HUES48 (cell line): ENCODE results near the gene RALY.
"Not testable (repeated sequence)": the region's sequence is repeated elsewhere in the genome, so short reads cannot be mapped to it uniquely, and the experiment has no call there.

ENCODE experiments used
- H3K27ac ChIP-seq: one replicate; pipeline ENCODE4 v1.7.0; 2013; ENCODE audit warnings: low read depth, low read length, inconsistent platforms
- H3K27me3 ChIP-seq: 2 replicates; pipeline ENCODE4 v1.6.1; 2013; ENCODE audit warnings: mild to moderate bottlenecking, low read length; ENCODE audit not compliant: control insufficient read depth, insufficient read depth
- H3K36me3 ChIP-seq: 2 replicates; pipeline ENCODE4 v1.6.1; 2013; ENCODE audit warnings: low read length; ENCODE audit not compliant: control insufficient read depth, insufficient read depth
- H3K4me1 ChIP-seq: 2 replicates; pipeline ENCODE4 v1.6.1; 2013; ENCODE audit warnings: mild to moderate bottlenecking, low read length; ENCODE audit not compliant: control insufficient read depth, insufficient read depth
- H3K4me3 ChIP-seq: 2 replicates; pipeline ENCODE4 v1.5.1; 2013; ENCODE audit warnings: mild to moderate bottlenecking, low read depth, low read length
- H3K9ac ChIP-seq: 2 replicates; pipeline ENCODE4 v1.6.1; 2013; ENCODE audit warnings: mild to moderate bottlenecking, low read depth, low read length, moderate library complexity
- H3K9me3 ChIP-seq: 2 replicates; pipeline ENCODE4 v1.6.1; 2013; ENCODE audit warnings: low read length; ENCODE audit not compliant: control insufficient read depth, insufficient read depth

RALY gene

GRCh38 chr20:34124469-34125249, 130.9 kb downstream of the RALY start:
- no peaks in the 10 kb centered on the region for H3K36me3 ChIP-seq
- no peak overlapping the region for H3K9ac ChIP-seq
- no peaks in the 10 kb centered on the region for H3K9me3 ChIP-seq
- H3K27ac ChIP-seq = no peak overlapping the region
- no peaks in the 10 kb centered on the region for H3K4me1 ChIP-seq
- 0 out of 2 replicates have a peak, but pooled peaks cover 2% of the 10 kb centered on the region for H3K27me3 ChIP-seq
- no peak overlapping the region for H3K4me3 ChIP-seq

DNA sequence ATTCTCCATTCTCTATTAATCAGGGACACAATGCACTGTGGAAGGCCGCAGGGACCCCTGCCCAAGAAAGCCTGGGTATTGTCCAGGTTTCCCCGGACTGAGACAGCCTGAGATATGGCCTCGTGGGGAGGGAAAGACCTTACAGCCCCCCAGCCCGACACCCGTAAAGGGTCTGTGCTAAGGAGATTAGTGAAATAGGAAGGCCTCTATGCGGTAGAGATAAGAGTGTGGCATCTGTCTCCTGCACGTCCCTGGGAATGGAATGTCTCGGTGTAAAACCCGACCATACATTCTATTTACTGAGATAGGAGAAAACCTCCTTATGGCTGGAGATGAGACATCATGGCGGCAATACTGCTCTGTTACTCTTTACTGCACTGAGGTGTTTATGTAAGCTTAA, 134.1 kb downstream of the RALY start:
- Histone ChIP-seq H3K9me3 (no peaks in the 10 kb centered on the region; the same call in 1 of the 2 replicates), H3K27me3 (0 out of 2 replicates have a peak, but pooled peaks cover 2% of the 10 kb centered on the region), H3K27ac (no peak overlapping the region), H3K4me3 (no peak overlapping the region), H3K9ac (no peak overlapping the region), H3K36me3 (no peaks in the 10 kb centered on the region), H3K4me1 (no peaks in the 10 kb centered on the region)

DNA sequence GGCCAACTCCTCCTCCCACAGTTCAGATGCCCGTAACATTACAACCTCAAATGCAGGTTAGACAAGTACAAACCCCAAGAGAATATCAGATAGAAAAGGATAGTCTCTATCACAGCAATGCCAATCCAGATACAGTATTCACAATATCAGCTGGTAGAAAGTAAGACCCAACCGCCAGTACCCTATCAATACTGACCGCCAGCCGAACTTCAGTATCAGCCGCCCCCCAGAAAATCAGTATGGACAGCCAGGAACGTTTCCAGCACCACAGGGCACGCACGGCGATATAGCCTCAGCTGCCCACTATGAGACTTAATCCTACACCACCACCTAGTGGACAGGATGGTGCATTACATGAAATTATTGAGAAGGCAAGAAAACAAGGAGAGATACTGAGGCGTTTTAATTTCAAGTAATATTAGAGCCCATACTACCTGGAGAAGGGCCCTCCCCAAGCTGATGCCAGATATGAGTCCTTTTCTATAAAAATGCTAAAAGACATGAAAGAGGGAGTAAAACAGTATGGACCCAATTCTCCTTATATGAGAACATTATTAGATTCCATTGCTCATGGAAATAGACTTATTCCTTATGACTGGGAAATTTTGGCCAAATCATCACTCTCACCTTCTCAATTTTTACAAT, 135.9 kb downstream of the RALY start:
- H3K9me3 ChIP-seq = no peaks in the 10 kb centered on the region; the same call in 1 of the 2 replicates
- H3K27ac ChIP-seq = no peak overlapping the region
- H3K36me3 ChIP-seq = no peaks in the 10 kb centered on the region
- no peak overlapping the region for H3K4me3 ChIP-seq
- 0 out of 2 replicates have a peak, but pooled peaks cover 2% of the 10 kb centered on the region for H3K27me3 ChIP-seq
- H3K9ac ChIP-seq = no peak overlapping the region
- no peaks in the 10 kb centered on the region for H3K4me1 ChIP-seq

- Histone ChIP-seq H3K4me3 (no peak overlapping the region), H3K36me3 (no peaks in the 10 kb centered on the region), H3K9me3 (no peaks in the 10 kb centered on the region; the same call in 1 of the 2 replicates), H3K9ac (no peak overlapping the region), H3K27me3 (0 out of 2 replicates have a peak, but pooled peaks cover 2% of the 10 kb centered on the region), H3K27ac (no peak overlapping the region), H3K4me1 (no peaks in the 10 kb centered on the region)
These were observed 137.8 kb downstream of the RALY start for GRCh38 chr20:34131491-34131890.

DNA sequence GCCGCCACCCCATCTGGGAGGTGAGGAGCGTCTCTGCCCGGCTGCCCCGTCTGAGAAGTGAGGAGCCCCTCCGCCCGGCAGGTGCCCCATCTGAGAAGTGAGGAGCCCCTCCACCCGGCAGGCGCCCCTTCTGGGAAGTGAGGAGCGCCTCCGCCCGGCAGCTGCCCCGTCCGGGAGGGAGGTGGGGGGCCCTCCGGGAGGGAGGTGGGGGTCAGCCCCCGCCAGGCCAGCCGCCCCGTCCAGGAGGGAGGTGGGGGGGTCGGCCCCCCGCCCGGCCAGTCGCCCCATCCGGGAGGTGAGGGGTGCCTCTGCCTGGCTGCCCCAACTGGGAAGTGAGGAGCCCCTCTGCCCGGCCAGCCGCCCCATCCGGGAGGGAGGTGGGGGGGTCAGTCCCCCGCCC, 138.8 kb downstream of the RALY start:
- H3K9me3 ChIP-seq, H3K27me3 ChIP-seq, H3K4me3 ChIP-seq, H3K27ac ChIP-seq, H3K36me3 ChIP-seq, H3K4me1 ChIP-seq, H3K9ac ChIP-seq: not testable (repeated sequence)

- H3K27me3 ChIP-seq, H3K4me3 ChIP-seq, H3K9me3 ChIP-seq, H3K4me1 ChIP-seq, H3K9ac ChIP-seq, H3K27ac ChIP-seq, H3K36me3 ChIP-seq: not testable (repeated sequence)
These were observed 139.2 kb downstream of the RALY start for GRCh38 chr20:34132943-34133342.

DNA sequence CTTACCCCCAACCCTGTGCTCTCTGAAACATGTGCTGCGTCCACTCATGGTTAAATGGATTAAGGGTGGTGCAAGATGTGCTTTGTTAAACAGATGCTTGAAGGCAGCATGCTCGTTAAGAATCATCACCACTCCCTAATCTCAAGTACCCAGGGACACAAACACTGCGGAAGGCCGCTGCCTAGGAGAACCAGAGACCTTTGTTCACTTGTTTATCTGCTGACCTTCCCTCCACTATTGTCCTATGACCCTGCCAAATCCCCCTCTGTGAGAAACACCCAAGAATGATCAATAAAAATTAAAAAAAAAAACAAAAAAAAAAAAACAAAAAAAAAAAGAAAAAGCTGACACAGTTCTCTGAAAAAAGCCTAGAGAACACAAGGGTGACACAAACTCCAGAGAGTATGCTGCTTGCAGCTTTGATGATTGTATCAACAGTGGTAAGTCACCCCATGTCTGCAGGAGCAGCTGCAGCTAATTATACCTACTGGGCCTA, 139.7 kb downstream of the RALY start:
- not testable (repeated sequence) for H3K27me3 ChIP-seq, H3K9me3 ChIP-seq, H3K27ac ChIP-seq, H3K4me3 ChIP-seq, H3K4me1 ChIP-seq, H3K36me3 ChIP-seq, H3K9ac ChIP-seq
